H1 (cell line): ENCODE results near the gene GLRA2. TPM values are rescaled to one million over a fixed set of nuclear protein-coding genes. Genes with fewer than 3 reads are reported as not detected.

ENCODE experiments used
- FOSL1 ChIP-seq: IDR thresholded peaks from 2 replicates; pipeline ENCODE4 v1.6.1; 2011; ENCODE audit warnings: mild to moderate bottlenecking, low read depth, low read length, moderate library complexity; ENCODE audit not compliant: insufficient read depth
- TBP ChIP-seq: IDR thresholded peaks from 2 replicates; pipeline ENCODE4 v1.6.1; 2011; ENCODE audit warnings: low read depth, low read length, improper control_type of control experiment
- polyA plus RNA-seq, 7 experiments: library from polyadenylated mRNA; depleted of rRNA in 3 of 7; stranded (reverse) in 5 of 7; unstranded in 2 of 7; fragments of >200 nt in 5 of 7; fragments of 200-250 nt in 2 of 7; gene quantifications; 1 replicate in 5 of 7; 2 replicates in 1 of 7; 4 replicates in 1 of 7; pipeline versions ENCODE4 v1.2.1 to v1.2.3, GENCODE V29; 2011 to 2013; ENCODE audit warnings: missing spikeins in 2 of 7, mixed read lengths in 2 of 7
- total RNA-seq: library from RNA; stranded (reverse); fragmentation: NEBNext Ultra II Directional; extraction: Animal tissue kit (Norgen Biotek cat#: 25700); gene quantifications from 2 replicates; pipeline ENCODE4 v1.2.1, GENCODE V29; 2021

GLRA2 gene
- total and polyA plus RNA-seq, 2 of the 8 experiments (the other 6 are each of a cell fraction or from before 2014, with no cell fraction given) = not detected

GRCh38 chrX:14594521-14594920 lies 65.2 kb downstream of the GLRA2 start (continued):
- TF ChIP-seq FOSL1 (no peak), TBP (no peak)
- TF ChIP-seq, all 59 proteins: peak for 0
